NCI-H82 (cell line): ENCODE measurements around the gene ZFP36.

Source experiments
- DNase-seq: peaks from one replicate; lab custom pipeline; 2025; lab: John Stamatoyannopoulos, UW

ZFP36 gene

DNA sequence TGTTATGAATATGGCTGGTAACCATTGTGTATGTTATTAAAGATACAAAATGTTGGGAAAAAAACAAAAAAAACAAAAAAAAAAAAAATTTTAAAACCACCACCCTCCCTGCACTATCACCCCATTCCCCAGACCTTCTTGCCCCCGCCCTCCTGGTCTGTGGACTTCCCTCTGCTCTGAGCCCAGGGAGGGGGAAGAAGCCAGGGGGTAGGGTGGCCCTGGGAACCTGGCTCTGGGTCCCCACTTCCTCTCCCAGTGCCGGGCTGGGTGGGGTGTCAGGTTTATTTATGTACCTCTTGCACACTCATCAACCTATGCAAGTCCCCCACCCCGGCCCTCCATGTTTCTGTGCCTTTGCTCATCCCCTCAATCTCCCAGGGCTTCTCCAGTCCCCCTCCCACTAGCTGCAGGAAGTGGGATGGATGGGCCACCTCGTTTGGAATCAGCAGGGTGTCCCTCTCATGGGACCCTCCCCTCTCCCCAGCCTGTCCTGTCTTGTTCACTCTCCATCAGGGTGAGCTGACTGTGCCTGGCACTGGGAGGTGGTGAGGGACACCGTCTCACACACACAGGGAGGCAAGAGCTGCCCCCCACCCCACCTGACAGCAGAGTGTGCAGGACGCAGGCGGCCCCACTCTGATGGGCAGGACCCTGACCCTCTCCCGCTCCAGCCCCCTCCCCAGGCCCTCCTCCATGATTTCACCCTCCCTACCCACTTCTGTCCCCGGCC, 21.6 kb upstream of the ZFP36 start:
- no peak for DNase-seq

DNA sequence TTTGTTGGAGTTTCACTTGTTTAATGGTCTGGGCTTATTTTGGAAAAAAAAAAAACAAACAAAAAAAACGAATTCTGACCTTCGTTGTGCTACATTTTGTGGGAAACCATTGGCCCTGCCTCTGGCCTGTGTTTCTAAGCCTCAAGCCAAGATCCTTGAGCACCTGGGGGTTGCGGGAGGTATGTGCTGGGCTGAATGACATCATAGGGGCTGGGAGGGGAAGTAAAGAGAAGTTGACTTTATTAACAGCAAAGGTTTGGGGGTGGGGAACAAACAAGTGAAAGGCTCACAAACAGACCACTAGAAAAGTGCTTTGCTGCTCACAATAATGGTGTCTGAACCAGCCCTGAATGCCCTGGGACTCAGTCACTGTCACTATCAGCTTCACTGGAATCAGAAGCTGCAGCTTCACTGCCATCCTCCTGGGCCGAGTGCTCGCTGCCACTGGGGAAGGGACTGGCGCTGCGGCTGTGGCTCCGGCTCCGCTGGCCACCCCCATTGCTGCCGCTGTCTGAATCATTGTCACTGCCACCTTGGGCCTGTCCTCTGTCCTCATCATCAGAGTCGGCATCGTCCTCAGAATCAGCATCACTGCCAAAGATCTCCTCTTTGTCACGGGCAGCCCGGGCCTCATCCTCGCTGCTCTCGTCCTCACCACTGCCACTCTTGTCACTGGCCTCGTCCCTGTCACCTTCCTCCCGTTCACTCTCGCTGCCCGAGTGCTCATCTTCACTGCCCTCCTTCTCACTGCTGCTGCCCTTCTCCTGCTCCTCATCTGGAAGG, 20.8 kb upstream of the ZFP36 start:
- DNase-seq: no peak

DNA sequence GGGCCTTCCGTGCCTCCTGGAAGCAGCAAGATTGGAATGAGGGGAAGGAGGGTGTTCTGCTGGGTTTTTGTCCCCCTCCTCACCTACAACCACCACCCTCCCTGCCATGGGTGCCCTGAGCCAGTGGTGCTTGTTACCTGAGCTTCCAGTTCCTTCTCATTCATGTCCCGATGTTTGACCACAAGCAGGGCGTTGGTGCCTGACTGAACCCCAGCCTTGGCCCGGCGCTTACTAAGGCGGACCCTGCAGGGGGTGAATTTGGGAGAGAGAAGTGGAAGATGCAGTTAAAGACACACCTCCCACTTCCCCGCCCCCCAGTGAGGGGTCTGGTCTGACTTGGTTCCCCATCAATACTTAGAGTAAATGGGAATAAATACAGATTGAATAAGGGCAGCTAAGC, 20.1 kb upstream of the ZFP36 start:
- DNase-seq: no peak

DNA sequence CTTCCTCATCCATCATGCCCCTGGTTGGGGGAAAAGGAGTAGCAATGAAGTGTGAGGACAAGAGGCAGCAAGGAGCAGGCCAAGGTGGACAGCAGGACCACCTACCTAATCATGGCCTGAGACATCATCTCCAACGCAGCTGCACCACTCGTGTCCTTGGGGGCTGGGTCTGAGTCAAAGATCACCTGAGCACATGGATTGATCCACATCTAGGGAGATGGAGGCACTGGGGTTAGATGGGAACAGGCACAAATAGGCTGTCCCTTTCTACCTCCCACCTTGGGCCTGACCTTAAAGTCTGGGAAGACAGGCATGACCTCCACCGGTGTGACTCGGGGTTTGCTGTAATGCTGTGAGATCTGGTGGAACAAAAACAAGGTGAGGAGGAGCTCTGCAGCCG, 18.0 kb upstream of the ZFP36 start:
- DNase-seq: no peak

DNA sequence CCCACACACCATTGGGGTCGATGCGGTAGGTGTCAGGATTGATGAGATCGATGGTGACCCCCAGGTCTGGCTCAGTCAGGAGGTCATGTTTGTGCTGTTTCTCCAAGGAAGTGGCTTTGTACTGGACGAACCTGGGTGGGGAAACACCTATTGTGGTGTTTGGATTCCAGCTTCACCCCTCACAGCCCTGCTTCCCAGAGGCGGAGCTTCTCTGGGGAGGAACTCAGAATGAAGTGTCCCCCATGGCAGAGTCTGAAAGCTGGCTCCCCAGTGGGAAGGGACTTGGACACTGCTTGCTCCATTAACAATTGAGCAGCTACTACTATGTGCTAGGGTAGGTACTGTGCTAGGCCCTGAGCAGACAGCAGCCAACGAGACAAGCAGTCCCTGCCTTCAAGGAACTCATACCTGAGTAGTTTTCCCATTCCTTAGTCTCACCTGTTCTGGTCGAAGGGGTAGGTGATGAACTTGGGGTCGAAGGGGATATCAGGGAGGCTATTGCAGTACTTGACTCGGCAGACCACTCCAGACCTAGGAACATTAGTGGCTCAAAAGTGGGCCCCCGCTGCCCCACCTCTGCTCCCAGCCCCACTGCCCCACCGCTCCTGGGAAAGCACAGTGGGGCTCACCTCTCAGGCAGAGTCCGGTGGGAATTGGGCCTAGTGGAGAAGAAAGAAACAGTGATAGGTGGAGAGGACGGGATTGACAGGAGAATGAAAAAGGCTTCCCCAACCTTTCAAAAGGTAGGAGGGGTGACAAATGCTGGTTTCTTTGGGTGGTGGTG, 16.8 kb upstream of the ZFP36 start:
- peak; percentile 33 for DNase-seq

DNA sequence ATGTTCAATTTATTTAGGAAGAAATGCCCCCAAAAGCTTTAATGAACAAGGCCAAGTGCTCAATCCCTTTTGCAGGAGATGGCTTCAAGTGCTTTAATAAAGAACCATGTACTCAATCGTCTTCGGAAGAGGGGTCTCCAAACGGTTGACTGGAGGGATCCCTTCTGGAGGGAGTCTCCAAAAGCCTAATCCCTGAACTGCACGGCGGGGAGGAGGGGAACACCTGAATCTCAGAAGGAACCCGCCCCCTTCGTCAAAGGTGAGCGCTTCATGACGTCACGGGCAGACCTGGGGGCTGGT, 16.2 kb upstream of the ZFP36 start:
- no peak for DNase-seq

DNA sequence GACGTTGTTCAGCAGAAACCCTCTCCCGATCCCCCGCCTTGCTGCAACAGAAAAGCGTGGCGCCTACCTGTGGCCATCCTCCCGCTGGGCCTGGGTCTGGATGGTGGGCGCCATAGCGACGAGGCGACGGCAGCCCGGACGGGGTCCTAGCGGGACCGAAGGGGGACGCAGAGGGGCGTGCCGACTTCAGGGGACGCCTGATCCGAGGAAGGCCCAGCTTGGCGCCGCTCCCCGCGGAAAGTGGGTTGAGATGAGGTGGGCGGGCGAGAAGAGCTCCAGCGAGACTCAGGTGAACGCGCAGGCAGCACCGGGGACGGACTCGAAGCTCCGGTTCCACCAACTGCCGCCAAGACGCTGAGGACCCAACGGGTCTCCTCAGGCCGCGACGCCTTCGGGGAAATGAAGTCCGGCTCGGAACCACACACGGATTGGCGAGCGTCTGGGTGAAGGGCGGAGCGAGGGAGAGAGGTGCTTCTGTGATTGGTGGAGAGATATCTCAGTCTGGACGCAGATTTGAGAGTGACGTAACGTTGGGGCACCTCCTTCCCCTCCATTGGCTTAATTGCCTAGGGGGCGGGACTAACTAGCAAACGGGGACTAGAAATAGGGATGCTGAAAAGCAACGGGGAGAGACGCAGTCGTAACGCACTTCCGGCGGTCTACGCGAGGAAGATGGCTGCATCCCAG, 15.8 kb upstream of the ZFP36 start, which contains the start of the genes MED29 and PAF1:
TSS of gene MED29 (plus strand) at position 628 of the 687 bp plus-strand sequence. CDS start at position 673, 45 bp downstream.
TSS of gene PAF1 (minus strand) at position 356 of the 687 bp plus-strand sequence. CDS start at position 114, 242 bp downstream.
- DNase-seq: peak; percentile 100

DNA sequence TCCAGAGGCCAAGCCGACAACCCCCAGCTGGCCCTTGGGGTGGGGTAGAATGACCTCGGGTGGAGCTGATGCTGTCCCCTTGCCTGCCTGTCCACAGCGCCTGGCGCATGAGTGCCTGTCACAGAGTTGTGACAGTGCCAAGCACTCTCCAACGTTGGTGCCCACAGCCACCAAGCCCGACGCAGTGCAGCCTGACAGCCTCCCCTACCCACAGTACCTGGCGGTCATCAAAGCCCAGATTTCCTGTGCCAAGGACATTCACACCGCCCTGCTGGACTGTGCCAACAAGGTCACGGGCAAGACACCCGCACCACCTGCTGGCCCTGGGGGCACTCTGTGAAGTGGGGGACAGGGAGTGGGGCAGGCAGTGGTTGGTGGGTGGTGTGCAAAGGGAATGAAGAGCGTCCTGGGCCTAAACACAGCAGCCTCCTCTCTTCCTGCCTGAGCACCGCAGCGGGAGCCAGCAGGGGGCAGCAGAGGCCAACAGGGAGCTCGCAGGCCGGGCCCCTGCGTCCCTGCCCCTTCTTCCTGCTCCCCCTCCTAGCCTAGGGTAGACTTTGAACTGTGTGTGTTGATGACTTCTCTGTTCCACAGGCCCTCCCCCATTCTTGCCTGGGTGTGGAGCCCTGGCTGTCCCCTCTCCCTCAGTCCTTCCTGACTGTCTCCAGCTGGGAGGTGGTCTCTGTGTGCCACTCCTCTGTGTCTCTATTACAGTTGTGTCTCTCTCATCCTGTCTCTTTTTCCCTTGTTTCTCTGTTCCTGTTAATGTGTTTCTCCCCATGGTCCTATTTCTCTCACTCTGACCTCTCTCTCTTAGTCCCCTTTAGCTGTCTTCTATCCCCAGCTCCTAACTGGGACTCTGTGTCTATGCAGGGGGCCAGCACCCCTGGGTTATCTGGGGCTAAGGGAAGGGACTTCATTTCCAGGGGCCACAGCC, 9.0 kb upstream of the ZFP36 start:
- DNase-seq: peak; percentile 89

DNA sequence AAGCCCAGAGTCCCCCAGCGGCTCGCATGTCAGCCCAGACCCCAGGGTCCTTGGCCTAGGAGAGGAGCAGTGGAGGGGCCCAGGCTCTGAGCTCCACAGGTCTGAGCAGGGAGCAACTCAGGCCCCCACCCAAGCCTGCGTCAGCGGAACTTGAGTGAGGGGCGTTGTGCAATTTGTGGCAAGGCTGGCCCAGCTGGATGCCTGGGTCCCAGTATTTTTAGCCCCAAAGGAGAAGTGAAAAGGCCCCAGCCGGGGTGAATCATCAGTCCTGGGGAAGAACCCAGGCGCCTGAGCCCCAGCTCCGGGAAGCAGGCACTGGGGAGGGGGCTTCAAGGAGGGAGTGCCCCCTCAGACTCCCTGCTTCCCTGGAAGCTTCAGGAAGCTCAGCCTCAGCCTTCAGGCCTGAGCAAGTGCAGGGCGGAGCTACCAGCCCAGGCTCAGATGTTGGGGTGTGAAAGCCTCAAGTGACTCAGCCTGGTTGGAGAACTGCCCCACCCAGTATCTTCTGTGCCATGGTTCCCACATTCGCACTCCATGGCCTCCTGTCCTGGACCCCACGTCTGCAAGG, 8.3 kb upstream of the ZFP36 start:
- DNase-seq: no peak

DNA sequence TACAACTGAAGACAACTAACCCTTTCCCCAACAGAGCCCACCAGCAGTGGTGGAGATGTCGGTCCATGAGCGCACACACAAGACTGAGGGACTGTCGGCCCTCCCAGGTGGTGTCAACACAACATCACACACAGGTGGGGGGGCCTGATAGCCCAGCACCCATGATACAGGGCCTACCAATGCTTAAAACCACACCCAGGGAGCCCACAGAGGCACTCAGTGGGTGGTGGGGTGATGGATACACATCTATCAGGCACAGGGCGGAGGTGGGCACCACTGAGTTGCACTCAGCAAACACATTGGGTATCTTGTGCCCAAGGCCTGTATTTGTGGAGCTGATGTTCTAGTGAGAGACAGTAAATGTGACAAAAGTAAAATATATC, 7.0 kb upstream of the ZFP36 start:
- no peak for DNase-seq

DNA sequence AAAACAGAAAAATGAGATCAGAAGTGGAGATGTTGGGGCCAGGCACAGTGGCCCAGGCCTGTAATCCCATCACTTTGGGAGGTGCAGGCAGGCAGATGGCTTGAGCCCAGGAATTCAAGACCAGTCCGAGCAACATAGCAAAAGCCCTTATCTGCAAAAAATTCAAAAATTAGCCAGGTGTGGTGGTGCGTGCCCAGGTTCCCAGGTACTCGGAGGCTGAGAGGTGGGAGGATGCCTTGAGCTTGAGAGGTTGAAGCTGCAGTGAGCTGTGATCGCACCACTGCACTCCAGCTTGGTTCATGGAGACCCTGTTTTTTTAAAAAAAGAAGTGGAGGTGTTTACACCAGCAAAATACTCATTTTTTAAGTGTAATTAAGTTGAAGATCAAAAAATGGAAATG, 6.6 kb upstream of the ZFP36 start:
- no peak for DNase-seq

DNA sequence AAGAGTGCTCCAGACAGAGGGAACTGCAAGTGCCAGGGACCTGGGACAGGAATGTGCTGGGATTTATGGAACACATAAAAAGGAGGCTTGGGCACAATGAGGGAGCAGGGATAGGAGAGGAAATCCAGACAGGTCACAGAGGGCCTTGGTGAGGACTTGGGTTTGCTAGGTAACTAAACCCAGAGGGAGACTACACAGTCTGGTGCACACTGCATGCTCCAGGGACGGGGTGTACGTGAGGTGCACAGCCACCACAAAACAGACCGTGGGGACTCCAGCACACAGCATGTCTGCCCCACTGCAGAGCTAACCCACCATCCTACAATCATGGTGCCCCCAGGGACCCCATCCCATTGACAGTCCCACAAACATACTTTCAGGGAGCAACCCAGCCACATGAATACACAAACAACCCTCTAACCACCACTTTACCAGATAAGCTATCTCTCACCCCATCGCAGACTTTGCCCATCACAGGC, 5.5 kb upstream of the ZFP36 start:
- no peak for DNase-seq

DNA sequence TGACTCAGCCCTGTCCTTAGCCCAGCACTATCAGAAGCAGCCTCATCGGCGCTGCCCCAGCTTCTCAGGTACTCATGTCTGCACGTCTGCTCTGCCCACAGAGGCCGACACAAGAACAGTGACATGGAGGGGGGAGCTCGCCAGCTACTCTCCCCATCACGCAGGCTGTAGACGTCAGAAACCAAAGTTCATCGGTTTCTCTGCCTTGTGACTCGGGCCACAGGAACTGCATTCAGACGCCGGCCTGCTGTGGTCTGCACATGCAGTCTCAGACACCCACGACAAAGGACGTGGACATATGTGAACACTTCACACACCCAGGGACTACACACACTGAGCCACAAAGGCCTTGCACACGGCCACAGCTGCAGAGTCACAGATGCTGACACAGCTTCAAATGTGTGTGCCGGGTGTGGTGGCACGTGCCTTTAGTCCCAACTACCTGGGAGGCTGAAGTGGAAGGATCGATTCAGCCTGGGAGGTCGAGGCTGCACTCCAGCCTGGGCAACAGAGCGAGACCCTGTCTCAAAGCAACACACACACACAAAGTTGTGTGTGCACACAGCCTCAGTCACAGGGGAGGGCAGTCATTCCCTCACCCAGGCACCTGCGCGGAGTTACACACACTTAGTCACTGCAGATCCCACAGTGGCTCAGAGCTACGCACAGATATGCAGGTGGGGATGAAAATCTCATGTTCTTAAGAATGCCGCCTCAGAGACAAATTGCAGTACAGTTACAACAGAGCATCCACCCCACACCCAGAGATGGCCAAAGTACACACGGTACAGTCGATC, 4.9 kb upstream of the ZFP36 start:
- no peak for DNase-seq

DNA sequence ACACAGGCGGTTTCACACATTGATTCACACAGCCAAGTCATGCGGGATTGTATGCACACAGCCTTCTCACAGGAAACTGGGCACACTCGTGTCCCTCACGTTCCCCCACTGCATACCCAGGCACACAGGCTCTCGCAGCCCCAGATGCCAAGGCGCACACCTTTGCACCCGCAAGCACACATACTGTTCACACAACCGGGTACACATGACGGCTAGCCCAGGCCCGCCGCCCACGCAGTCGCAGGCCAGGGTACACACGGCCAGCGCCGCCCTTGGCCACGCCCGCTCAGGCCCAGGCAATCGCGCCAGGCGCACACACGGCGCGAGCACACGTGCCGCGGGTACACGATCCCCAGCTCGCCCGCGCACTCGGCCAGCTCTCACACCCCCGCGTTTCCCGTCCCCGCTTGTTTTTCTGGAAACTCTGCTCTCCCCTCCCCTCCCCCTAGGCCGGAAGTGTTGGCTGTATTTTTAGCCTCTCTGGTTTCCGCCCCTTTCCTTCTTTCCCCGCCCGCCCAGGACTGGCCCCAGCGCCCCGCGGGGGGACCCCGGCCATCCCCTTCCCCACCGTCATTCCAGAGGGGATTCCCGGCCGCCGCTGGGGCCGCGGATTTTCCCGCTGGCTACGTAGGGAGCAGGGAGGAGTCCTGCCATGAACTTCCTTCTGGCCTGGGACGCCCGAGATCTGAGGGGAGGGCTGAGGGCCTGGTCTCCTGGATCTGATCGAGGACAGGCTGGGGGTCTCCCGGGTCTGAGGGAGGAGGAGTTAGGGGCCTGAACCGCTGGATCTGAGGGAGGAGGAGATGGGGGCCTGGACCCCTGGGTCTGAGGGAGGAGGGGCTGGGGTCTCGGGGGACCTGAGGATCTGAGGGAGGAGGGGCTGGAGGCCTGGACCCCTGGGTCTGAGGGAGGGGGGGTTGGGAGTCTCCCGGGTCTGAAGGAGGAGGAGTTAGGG, 4.0 kb upstream of the ZFP36 start:
- DNase-seq: peak; percentile 82

DNA sequence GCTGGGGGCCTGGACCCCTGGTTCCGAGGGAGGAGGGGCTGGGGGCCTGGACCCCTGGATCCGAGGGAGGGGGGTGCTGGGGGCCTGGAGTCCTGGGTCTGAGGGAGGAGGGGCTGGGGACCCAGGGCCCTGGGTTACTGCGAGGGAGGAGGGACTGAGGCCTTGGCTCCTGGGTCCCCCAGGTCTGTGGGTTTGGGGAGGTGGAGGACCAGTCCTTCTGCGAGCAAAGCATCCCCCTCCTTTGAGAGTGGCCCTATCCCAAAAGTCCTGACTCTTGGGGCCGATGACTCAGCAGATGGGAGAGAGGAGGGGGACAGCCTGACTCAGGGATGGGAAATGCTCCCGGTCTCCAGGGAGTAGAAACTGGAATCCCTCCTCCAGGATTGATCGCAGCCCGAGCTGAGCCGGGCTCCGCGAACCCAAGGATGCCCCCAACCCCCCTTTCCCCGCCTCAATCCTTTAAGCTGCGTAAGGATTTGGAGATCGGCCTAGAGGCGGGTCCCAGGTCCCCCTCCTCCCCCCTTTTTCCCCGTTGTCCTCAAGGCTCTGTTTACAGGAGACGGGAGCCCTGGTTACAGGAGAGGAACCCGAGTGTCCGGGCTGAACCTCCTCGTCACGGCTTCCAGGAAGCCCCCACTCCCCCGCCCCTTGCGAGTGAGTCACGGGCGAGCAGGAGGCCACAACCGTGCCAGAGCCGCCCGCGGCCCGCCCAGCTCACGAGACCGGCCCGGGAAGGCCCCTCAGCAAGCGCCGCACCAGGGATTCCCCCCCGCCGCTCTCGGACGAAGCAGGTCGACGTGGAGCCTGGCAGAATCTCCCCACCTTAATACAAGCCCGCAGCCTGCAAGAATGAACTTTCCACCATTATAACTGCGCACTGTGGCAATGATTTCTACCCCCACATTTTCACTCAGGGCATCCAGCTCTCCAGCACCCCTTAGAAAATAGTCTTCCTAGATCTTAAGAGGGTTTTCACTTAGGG, 3.0 kb upstream of the ZFP36 start:
- peak; percentile 99 for DNase-seq

DNA sequence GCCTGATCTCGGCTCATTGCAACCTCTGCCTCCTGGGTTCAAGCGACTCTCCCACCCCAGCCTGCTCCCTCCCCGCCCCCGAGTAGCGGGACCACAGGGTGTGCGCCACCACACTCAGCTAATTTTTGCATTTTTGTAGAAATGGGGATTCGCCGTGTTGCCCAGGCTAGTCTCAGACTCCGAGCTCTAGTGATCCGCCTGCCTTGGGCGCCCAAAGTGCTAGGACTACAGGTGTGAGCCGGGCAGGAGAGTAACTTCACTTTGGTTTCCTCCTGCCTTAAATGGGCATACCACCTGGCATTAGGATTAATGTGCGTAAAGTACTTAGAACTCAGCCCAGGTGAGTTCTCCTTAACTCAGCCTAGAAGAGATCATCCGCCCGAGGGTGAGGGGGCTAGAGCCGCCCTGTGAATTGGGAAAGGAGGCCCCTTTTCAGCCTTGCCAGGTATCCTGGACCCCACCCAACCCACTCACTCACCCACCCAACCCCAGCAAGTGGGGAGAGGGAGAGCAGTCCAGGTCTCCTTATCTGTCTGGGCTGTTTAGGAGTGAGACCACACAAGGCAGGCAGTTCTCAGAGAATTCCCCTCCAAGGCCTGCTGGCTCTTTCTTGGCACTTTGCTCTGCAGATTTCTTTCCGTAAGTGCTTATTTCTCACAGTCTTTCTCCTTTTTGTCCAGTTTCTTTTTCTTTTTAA, 1.2 kb upstream of the ZFP36 start:
- no peak for DNase-seq
